WI38 (cell line): ENCODE results near the gene PDCL2.
"Not testable (repeated sequence)": the region's sequence is repeated elsewhere in the genome, so short reads cannot be mapped to it uniquely, and the experiment has no call there.

Source experiments
- H3K4me3 ChIP-seq: 2 replicates; pipeline ENCODE4 v1.5.1; 2011; ENCODE audit warnings: low read depth, mild to moderate bottlenecking, control low read depth, low read length
- TF ChIP-seq, protein P1 (sequence below): IDR thresholded peaks from 2 replicates; pipeline ENCODE4 v1.5.1; 2012; ENCODE audit warnings: low read depth, mild to moderate bottlenecking, control low read depth, low read length

The PDCL2 gene

DNA sequence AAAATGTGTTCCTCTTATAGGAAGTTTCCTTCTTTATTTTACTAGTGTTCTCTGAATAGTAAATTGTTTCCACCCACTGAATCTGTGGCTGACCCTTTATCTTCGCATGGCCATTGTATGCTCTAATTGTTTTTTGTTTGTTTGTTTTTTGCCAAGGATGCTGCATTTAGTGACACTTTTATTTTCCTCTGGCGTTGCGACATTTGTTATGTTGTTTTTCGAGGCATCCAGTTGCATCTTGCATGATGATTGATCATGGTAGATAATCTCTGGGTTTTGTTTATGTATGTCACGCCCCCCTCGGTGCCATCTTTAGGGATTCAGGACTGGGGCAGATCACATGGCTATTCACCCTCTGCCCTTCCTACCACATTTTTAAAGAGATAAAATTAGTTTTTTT is 41.9 kb upstream of the PDCL2 start:
- TF ChIP-seq, protein P1, sequence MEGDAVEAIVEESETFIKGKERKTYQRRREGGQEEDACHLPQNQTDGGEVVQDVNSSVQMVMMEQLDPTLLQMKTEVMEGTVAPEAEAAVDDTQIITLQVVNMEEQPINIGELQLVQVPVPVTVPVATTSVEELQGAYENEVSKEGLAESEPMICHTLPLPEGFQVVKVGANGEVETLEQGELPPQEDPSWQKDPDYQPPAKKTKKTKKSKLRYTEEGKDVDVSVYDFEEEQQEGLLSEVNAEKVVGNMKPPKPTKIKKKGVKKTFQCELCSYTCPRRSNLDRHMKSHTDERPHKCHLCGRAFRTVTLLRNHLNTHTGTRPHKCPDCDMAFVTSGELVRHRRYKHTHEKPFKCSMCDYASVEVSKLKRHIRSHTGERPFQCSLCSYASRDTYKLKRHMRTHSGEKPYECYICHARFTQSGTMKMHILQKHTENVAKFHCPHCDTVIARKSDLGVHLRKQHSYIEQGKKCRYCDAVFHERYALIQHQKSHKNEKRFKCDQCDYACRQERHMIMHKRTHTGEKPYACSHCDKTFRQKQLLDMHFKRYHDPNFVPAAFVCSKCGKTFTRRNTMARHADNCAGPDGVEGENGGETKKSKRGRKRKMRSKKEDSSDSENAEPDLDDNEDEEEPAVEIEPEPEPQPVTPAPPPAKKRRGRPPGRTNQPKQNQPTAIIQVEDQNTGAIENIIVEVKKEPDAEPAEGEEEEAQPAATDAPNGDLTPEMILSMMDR: no peak

DNA sequence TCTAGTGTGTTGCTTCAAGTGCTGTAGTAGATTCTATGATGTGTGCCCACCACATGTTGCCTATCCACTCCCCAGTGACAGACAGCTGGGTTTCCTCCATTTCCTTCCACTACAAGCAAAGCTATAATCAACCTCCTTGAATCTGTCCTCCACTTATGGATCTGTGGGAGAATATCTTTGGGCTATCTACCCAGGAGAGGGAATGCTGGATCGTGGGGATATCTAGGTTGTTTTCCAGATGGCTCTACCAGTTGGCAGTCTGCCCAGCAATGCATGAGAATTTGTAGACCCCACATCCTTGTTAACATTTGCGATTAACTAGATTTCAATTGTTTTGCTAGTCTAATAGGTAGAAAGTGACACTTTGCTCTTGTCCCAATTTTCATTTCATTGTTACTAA is 33.8 kb upstream of the PDCL2 start:
- H3K4me3 ChIP-seq: no peak overlapping the region
- TF ChIP-seq, protein P1: no peak

More for the DNA sequence above, 41.9 kb upstream of the PDCL2 start:
- no peak overlapping the region for H3K4me3 ChIP-seq

- H3K4me3 ChIP-seq: not testable (repeated sequence)
These were observed 32.0 kb upstream of the PDCL2 start for GRCh38 chr4:55624063-55624462.

GRCh38 chr4:55618546-55619143 is 26.6 kb upstream of the PDCL2 start:
- H3K4me3 ChIP-seq: no peak overlapping the region
- TF ChIP-seq, protein P1: no peak

DNA sequence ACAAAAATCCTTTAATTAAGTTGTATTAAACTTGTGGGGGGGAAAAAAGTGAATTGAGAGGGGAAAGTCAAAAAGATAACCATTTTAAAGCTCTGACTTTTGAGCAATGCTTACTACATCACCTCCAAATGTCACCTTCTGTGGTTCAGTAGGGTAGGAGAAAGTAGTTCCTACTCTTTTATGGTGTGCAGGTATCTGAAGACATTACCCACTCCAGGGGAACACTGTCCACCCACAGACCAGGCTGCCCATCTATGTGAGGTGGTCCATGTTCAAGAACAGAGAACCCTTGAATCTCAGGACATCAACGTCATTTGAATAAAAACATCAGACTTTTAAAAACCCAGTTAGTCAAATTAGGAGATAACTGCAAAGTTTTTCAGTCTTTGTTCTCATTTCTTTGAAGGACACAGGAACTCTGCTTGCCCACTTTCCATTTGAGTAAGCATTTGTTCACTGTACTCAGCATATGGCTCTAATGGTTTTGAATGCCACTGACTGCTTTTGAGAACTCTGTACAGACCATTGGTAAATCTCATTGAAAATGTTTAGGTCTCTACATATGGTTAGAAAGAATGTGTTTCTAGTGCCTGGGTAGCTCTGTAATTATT is 25.6 kb upstream of the PDCL2 start:
- no peak overlapping the region for H3K4me3 ChIP-seq
- TF ChIP-seq, protein P1: no peak

DNA sequence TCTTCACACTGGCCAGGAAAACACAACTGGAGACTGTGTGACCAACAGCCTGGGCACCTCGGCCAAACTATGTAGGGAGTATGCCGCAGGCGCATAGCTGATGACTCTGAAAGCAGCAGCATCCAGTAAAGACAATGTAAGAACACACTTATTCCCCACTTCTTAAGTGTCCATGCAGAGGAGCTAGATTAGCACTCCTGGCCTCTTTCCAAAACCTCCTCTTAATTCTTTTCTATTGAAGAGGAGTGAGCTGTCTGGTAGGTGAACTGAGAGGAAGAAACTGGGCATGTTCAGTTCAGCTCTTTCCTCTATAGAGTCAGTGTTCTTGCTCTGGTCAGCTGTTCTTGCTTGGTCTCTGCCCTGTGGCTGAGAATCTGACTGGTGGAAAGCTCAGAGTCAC is 23.0 kb upstream of the PDCL2 start:
- TF ChIP-seq, protein P1: no peak
- H3K4me3 ChIP-seq: no peak overlapping the region

GRCh38 chr4:55613621-55614020 is 21.6 kb upstream of the PDCL2 start:
- no peak overlapping the region for H3K4me3 ChIP-seq
- TF ChIP-seq, protein P1: no peak

DNA sequence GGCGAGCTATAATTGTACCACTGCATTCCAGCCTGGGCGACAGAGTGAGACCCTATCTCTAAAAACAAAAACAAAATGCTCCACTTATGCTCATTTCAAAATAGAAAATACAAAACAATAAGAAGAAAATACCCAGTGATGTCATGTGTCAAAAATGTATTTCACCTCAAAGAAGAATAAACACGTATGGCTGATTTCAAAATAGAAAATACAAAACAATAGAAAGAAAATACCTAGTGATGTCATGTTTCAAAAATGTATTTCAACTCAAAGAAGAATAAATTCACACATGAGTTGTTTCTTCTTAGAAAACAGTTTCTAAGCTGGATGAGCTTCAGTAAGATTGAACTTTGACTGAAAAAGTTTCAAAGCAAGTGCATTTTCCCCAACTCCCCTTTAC is 20.3 kb upstream of the PDCL2 start:
- TF ChIP-seq, protein P1: no peak
- H3K4me3 ChIP-seq: no peak overlapping the region
